Ascending aorta (tissue), 2 donors: ENCODE results near the gene THUMPD1. TPM values are rescaled to one million over a fixed set of nuclear protein-coding genes. Genes with fewer than 3 reads are reported as not detected.
A peak's percentile ranks its signal among the peaks of the same experiment; 100 is the strongest.
"Not testable (repeated sequence)": the region's sequence is repeated elsewhere in the genome, so short reads cannot be mapped to it uniquely, and the experiment has no call there.

Experiments used
- DNase-seq, 2 donors: peaks; one replicate each; pipeline ENCODE4 v3.0.0-alpha.2; 2019; ENCODE audit warnings: low spot score in 2 of 2
- H3K27ac ChIP-seq, 2 donors: fragments of 200-600 bp; sonication (generic); one replicate each; pipeline ENCODE4 v1.5.1; 2016 to 2017; ENCODE audit warnings: mild to moderate bottlenecking in 1 of 2
- H3K27me3 ChIP-seq: fragments of 200-600 bp; sonication (generic); one replicate; pipeline ENCODE4 v1.5.1; 2017
- H3K36me3 ChIP-seq, 2 donors: fragments of 200-600 bp; sonication (generic); one replicate each; pipeline ENCODE4 v1.5.1; 2016
- H3K4me1 ChIP-seq, 2 donors: fragments of 200-600 bp; sonication (generic); one replicate each; pipeline ENCODE4 v1.5.1; 2016 to 2017; ENCODE audit warnings: mild to moderate bottlenecking in 1 of 2
- H3K4me3 ChIP-seq, 2 donors: fragments of 200-600 bp; sonication (generic); one replicate each; pipeline ENCODE4 v1.5.1; 2016 to 2017; ENCODE audit warnings: mild to moderate bottlenecking in 1 of 2
- H3K9me3 ChIP-seq, 2 donors: fragments of 200-600 bp; sonication (generic); one replicate each; pipeline ENCODE4 v1.5.1; 2016
- CTCF ChIP-seq, 3 experiments: fragments of 200-600 bp in 2 of 3; fragments of 450-650 bp in 1 of 3; sonication (generic) in 2 of 3; IDR thresholded peaks; one replicate each; pipeline ENCODE4 v1.5.1; 2016 to 2019; ENCODE audit warnings: antibody characterized with exemption in 3 of 3, mild to moderate bottlenecking in 1 of 3, moderate library complexity in 1 of 3
- intact Hi-C: fragments of 100-400 bp; cut with DNase I; formaldehyde crosslinking; loops from one replicate; pipeline ENCODE4 v1.15.1; 2023
- total RNA-seq: library from RNA; depleted of rRNA; stranded (reverse); fragments of >200 nt; gene quantifications from one replicate; pipeline ENCODE4 v1.1.0, GENCODE V29; 2016

THUMPD1 gene
- total RNA-seq, 1 donor from 2014 or later = 12.7 TPM

GRCh38 chr16:20720251-20720650, 21.4 kb downstream of the THUMPD1 start:
- Histone ChIP-seq H3K27ac (no peak overlapping the region), H3K9me3 (no peaks in the 10 kb centered on the region), H3K4me3 (no peak overlapping the region), H3K36me3 (no peaks in the 10 kb centered on the region), H3K27me3 (no peaks in the 10 kb centered on the region), H3K4me1 (no peaks in the 10 kb centered on the region)
- intact Hi-C loops = no loop called here
- no peak for DNase-seq
- TF ChIP-seq CTCF (IDR thresholded peaks at IDR 0.05) = no peak

- H3K36me3 ChIP-seq, H3K27ac ChIP-seq, H3K4me1 ChIP-seq, intact Hi-C loops, H3K4me3 ChIP-seq, DNase-seq, H3K27me3 ChIP-seq, H3K9me3 ChIP-seq: not testable (repeated sequence)
These were observed 23.9 kb downstream of the THUMPD1 start for GRCh38 chr16:20717718-20718117.

- peak overlapping the region; percentile 46 to 53 for H3K27ac ChIP-seq
- TF ChIP-seq CTCF (IDR thresholded peaks at IDR 0.05) = no peak
- no peaks in the 10 kb centered on the region for H3K27me3 ChIP-seq
- peak in 1 of 2 donors; percentile 65 for DNase-seq
- H3K9me3 ChIP-seq = no peaks in the 10 kb centered on the region
- intact Hi-C loops = no loop called here
- no peak overlapping the region for H3K4me3 ChIP-seq
- no peaks in the 10 kb centered on the region for H3K36me3 ChIP-seq
- no peaks in the 10 kb centered on the region for H3K4me1 ChIP-seq
These were observed 30.2 kb downstream of the THUMPD1 start for GRCh38 chr16:20711277-20711911.

GRCh38 chr16:20708129-20708528, 33.5 kb downstream of the THUMPD1 start:
- H3K27me3 ChIP-seq, H3K4me3 ChIP-seq, H3K4me1 ChIP-seq, H3K9me3 ChIP-seq, H3K27ac ChIP-seq, intact Hi-C loops, DNase-seq, H3K36me3 ChIP-seq: not testable (repeated sequence)
- peak in 2 of 3 experiments; percentile 14 to 23 for TF ChIP-seq CTCF (IDR thresholded peaks at IDR 0.05)

GRCh38 chr16:20707461-20707860, 34.2 kb downstream of the THUMPD1 start:
- intact Hi-C loops = no loop called here
- Histone ChIP-seq H3K36me3 (no peaks in the 10 kb centered on the region), H3K4me1 (peaks cover 0 to 2% of the 10 kb centered on the region in 2 donors), H3K9me3 (no peaks in the 10 kb centered on the region), H3K27me3 (no peaks in the 10 kb centered on the region), H3K4me3 (no peak overlapping the region), H3K27ac (no peak overlapping the region)
- no peak for DNase-seq
- no peak for TF ChIP-seq CTCF (IDR thresholded peaks at IDR 0.05)

- H3K4me3 ChIP-seq, H3K36me3 ChIP-seq, H3K27ac ChIP-seq, H3K4me1 ChIP-seq, intact Hi-C loops, DNase-seq, H3K9me3 ChIP-seq, H3K27me3 ChIP-seq: not testable (repeated sequence)
These were observed 35.6 kb downstream of the THUMPD1 start for GRCh38 chr16:20705972-20706371.

GRCh38 chr16:20704281-20704680, 37.3 kb downstream of the THUMPD1 start:
- peaks cover 0 to 2% of the 10 kb centered on the region in 2 donors for H3K4me1 ChIP-seq
- no peaks in the 10 kb centered on the region for H3K9me3 ChIP-seq
- TF ChIP-seq CTCF (IDR thresholded peaks at IDR 0.05) = no peak
- H3K27me3 ChIP-seq = no peaks in the 10 kb centered on the region
- intact Hi-C loops = no loop called here
- no peak overlapping the region for H3K4me3 ChIP-seq
- no peak for DNase-seq
- no peaks in the 10 kb centered on the region for H3K36me3 ChIP-seq
- H3K27ac ChIP-seq = no peak overlapping the region

- intact Hi-C loops, DNase-seq, H3K4me3 ChIP-seq, H3K36me3 ChIP-seq, H3K4me1 ChIP-seq, H3K27ac ChIP-seq, H3K27me3 ChIP-seq, H3K9me3 ChIP-seq: not testable (repeated sequence)
These were observed 39.9 kb downstream of the THUMPD1 start for GRCh38 chr16:20701692-20702091.
